Astrocyte of the spinal cord (primary cell): Measurements from ENCODE around the gene SUCO.
A peak's percentile ranks its signal among the peaks of the same experiment; 100 is the strongest.
"Not testable (repeated sequence)": the region's sequence is repeated elsewhere in the genome, so short reads cannot be mapped to it uniquely, and the experiment has no call there.

Source experiments
- DNase-seq: peaks from one replicate; pipeline ENCODE4 v3.0.0; 2011; ENCODE audit warnings: low read depth, low spot score
- H3K4me3 ChIP-seq: 2 replicates; pipeline ENCODE4 v1.5.1; 2011; ENCODE audit warnings: low read depth, mild to moderate bottlenecking, low read length, moderate library complexity
- CTCF ChIP-seq: IDR thresholded peaks from 2 replicates; pipeline ENCODE4 v1.5.1; 2012; ENCODE audit warnings: low read depth, mild to moderate bottlenecking, low read length, inconsistent platforms
- in situ Hi-C: cut with HindIII; loops from 2 replicates; pipeline ENCODE4 v1.10.0; 2017; ENCODE audit warnings: low sequenced_read_pairs

SUCO gene

DNA sequence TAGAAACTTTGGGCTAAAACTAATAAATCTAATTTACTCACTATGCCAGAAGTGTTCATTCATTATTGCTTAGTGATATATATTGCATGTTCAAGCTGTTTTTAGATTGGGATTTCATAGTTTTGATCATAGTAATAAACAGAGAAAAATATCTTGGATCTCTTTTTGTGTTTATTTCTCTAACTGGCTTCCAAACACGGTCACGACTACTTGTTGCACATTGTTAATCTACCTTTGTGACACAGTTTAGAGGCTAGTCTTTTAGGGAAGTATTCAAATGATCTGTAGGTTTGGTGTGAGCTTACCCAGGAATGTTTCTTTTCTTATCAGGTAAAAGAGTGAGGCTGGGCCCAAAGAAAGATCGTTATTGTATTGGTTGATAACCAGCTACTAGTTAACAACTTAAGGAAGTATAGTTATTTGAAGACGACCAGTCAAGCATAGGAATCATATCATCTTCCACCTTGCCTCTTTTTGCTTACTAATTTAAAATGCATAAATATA is 75.2 kb downstream of the SUCO start:
- no peak for DNase-seq
- TF ChIP-seq CTCF, result no peak
- no peak overlapping the region for H3K4me3 ChIP-seq
- in situ Hi-C loops, result no loop called here

DNA sequence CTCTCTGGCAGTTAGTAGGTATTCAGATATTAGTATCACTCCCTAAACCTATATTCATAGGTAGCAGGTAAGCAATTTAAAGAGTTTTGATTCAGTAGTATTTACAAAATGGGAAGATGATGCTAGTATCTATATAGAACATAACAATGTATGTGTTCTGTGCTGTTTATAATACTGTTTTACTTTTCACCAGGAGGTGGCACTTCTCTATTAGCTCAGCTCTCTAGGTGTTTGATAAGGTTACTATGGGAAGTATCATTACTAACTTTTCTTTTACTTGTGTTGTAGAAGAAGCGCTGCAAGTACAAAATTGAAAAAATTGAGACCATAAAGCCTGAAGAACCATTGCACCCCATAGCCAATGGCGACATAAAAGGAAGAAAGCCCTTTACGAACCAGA is 76.6 kb downstream of the SUCO start:
- in situ Hi-C loops, result no loop called here
- peak; percentile 33 for DNase-seq
- peak; percentile 25 for TF ChIP-seq CTCF

DNA sequence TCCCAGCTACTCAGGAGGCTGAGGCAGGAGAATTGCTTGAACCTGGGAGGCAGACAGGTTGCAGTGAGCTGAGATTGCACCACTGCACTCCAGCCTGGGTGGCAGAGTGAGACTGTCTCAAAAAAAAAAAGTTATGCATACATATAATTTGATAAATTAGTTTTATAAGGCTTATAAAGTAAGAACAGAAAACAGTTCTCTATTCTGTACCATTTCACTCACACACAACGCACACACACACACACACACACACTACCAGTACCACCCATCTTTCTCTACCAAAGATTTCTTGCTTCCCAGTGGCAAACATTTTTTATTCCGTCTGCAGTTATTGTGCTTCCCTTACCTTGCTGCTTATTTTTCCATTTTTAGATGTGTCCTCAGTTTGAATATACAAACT is 79.5 kb downstream of the SUCO start:
- no peak for TF ChIP-seq CTCF
- no peak overlapping the region for H3K4me3 ChIP-seq
- in situ Hi-C loops, result no loop called here
- DNase-seq, result no peak

More for the DNA sequence above, 76.6 kb downstream of the SUCO start:
- no peak overlapping the region for H3K4me3 ChIP-seq

- no peak for TF ChIP-seq CTCF
- in situ Hi-C loops, result no loop called here
- no peak overlapping the region for H3K4me3 ChIP-seq
- DNase-seq, result no peak
These were observed 80.3 kb downstream of the SUCO start for GRCh38 chr1:172613294-172613693.

GRCh38 chr1:172616195-172616594 is 83.2 kb downstream of the SUCO start:
- in situ Hi-C loops, result no loop called here
- TF ChIP-seq CTCF, result no peak
- no peak for DNase-seq
- H3K4me3 ChIP-seq, result no peak overlapping the region

GRCh38 chr1:172616636-172617035 is 83.7 kb downstream of the SUCO start:
- in situ Hi-C loops, result no loop called here
- no peak overlapping the region for H3K4me3 ChIP-seq
- no peak for TF ChIP-seq CTCF
- DNase-seq, result no peak

GRCh38 chr1:172620603-172621002 is 87.7 kb downstream of the SUCO start:
- DNase-seq, in situ Hi-C loops, H3K4me3 ChIP-seq: not testable (repeated sequence)
